Mucosa of stomach (tissue), 1 donor: ENCODE data around the gene SLCO1B3.
"Not testable (repeated sequence)": the region's sequence is repeated elsewhere in the genome, so short reads cannot be mapped to it uniquely, and the experiment has no call there.

Source experiments
- H3K27me3 ChIP-seq: one replicate; pipeline ENCODE4 v1.7.0; 2013; ENCODE audit warnings: mild to moderate bottlenecking, low read length; ENCODE audit not compliant: control insufficient read depth, insufficient read depth
- H3K36me3 ChIP-seq: one replicate; pipeline ENCODE4 v1.7.0; 2013; ENCODE audit warnings: low read length; ENCODE audit not compliant: control insufficient read depth, insufficient read depth
- H3K4me1 ChIP-seq: one replicate; pipeline ENCODE4 v1.7.0; 2013; ENCODE audit warnings: mild to moderate bottlenecking, low read length; ENCODE audit not compliant: control insufficient read depth, insufficient read depth
- H3K4me3 ChIP-seq: one replicate; pipeline ENCODE4 v1.7.0; 2013; ENCODE audit warnings: low read length
- H3K9ac ChIP-seq: one replicate; pipeline ENCODE4 v1.7.0; 2013; ENCODE audit warnings: mild to moderate bottlenecking, low read length, moderate library complexity
- H3K9me3 ChIP-seq: one replicate; pipeline ENCODE4 v1.7.0; 2013; ENCODE audit warnings: mild to moderate bottlenecking, low read length, moderate library complexity; ENCODE audit not compliant: control insufficient read depth
- donor health status: Pancreatic carcinoma.

SLCO1B3 gene

GRCh38 chr12:20810487-20810886 lies at the start of gene SLCO1B3:
Gene SLCO1B3 (plus strand): TSS chr12:20810705. CDS start chr12:20815739, 5,034 bp downstream.
- H3K4me1 ChIP-seq = no peaks in the 10 kb centered on the region
- H3K4me3 ChIP-seq = no peak within 1 kb of the TSS
- no peaks in the 10 kb centered on the region for H3K9me3 ChIP-seq

GRCh38 chr12:20777420-20777819 lies 33.1 kb upstream of the SLCO1B3 start:
- Histone ChIP-seq H3K4me1 (no peaks in the 10 kb centered on the region), H3K36me3 (no peaks in the 10 kb centered on the region), H3K9me3 (no peaks in the 10 kb centered on the region), H3K27me3 (no peaks in the 10 kb centered on the region), H3K9ac (no peak overlapping the region), H3K4me3 (no peak overlapping the region)

More at GRCh38 chr12:20810487-20810886, at the start of gene SLCO1B3:
- Histone ChIP-seq H3K36me3 (no peaks in the 10 kb centered on the region), H3K9ac (no peak within 1 kb of the TSS), H3K27me3 (no peaks in the 10 kb centered on the region)

- H3K4me1 ChIP-seq = no peaks in the 10 kb centered on the region
- H3K36me3 ChIP-seq = no peaks in the 10 kb centered on the region
- no peak overlapping the region for H3K4me3 ChIP-seq
- no peak overlapping the region for H3K9ac ChIP-seq
- H3K27me3 ChIP-seq = no peaks in the 10 kb centered on the region
- no peaks in the 10 kb centered on the region for H3K9me3 ChIP-seq
These were observed 31.5 kb upstream of the SLCO1B3 start for GRCh38 chr12:20778969-20779368.

- H3K4me3 ChIP-seq, H3K9ac ChIP-seq, H3K9me3 ChIP-seq, H3K36me3 ChIP-seq, H3K4me1 ChIP-seq, H3K27me3 ChIP-seq: not testable (repeated sequence)
These were observed 30.5 kb upstream of the SLCO1B3 start for GRCh38 chr12:20779971-20780370.

- H3K36me3 ChIP-seq, H3K9me3 ChIP-seq, H3K4me1 ChIP-seq, H3K9ac ChIP-seq, H3K4me3 ChIP-seq, H3K27me3 ChIP-seq: not testable (repeated sequence)
These were observed 26.6 kb upstream of the SLCO1B3 start for GRCh38 chr12:20783796-20784357.

- Histone ChIP-seq H3K36me3 (no peaks in the 10 kb centered on the region), H3K9ac (no peak overlapping the region), H3K9me3 (no peaks in the 10 kb centered on the region), H3K4me1 (no peaks in the 10 kb centered on the region), H3K27me3 (no peaks in the 10 kb centered on the region), H3K4me3 (no peak overlapping the region)
These were observed 17.5 kb upstream of the SLCO1B3 start for GRCh38 chr12:20792971-20793370.

GRCh38 chr12:20798554-20798953 lies 12.0 kb upstream of the SLCO1B3 start:
- Histone ChIP-seq H3K36me3 (no peaks in the 10 kb centered on the region), H3K4me3 (no peak overlapping the region), H3K9ac (no peak overlapping the region), H3K27me3 (no peaks in the 10 kb centered on the region), H3K4me1 (no peaks in the 10 kb centered on the region), H3K9me3 (no peaks in the 10 kb centered on the region)

- H3K9me3 ChIP-seq = no peaks in the 10 kb centered on the region
- no peaks in the 10 kb centered on the region for H3K4me1 ChIP-seq
- no peaks in the 10 kb centered on the region for H3K36me3 ChIP-seq
- H3K4me3 ChIP-seq = no peak overlapping the region
- H3K27me3 ChIP-seq = no peaks in the 10 kb centered on the region
- no peak overlapping the region for H3K9ac ChIP-seq
These were observed 10.3 kb upstream of the SLCO1B3 start for GRCh38 chr12:20800160-20800559.

- H3K36me3 ChIP-seq = no peaks in the 10 kb centered on the region
- H3K4me3 ChIP-seq = no peak overlapping the region
- no peak overlapping the region for H3K9ac ChIP-seq
- no peaks in the 10 kb centered on the region for H3K9me3 ChIP-seq
- no peaks in the 10 kb centered on the region for H3K27me3 ChIP-seq
- H3K4me1 ChIP-seq = no peaks in the 10 kb centered on the region
These were observed 9.5 kb upstream of the SLCO1B3 start for GRCh38 chr12:20801035-20801434.

GRCh38 chr12:20805921-20806320 lies 4.6 kb upstream of the SLCO1B3 start:
- Histone ChIP-seq H3K4me3 (no peak overlapping the region), H3K27me3 (no peaks in the 10 kb centered on the region), H3K9ac (no peak overlapping the region), H3K36me3 (no peaks in the 10 kb centered on the region), H3K4me1 (no peaks in the 10 kb centered on the region), H3K9me3 (no peaks in the 10 kb centered on the region)

- no peaks in the 10 kb centered on the region for H3K9me3 ChIP-seq
- H3K27me3 ChIP-seq = no peaks in the 10 kb centered on the region
- H3K9ac ChIP-seq = no peak overlapping the region
- H3K4me1 ChIP-seq = no peaks in the 10 kb centered on the region
- H3K36me3 ChIP-seq = no peaks in the 10 kb centered on the region
- no peak overlapping the region for H3K4me3 ChIP-seq
These were observed 3.1 kb upstream of the SLCO1B3 start for GRCh38 chr12:20807192-20808080.

- H3K4me1 ChIP-seq = no peaks in the 10 kb centered on the region
- no peak overlapping the region for H3K4me3 ChIP-seq
- no peaks in the 10 kb centered on the region for H3K36me3 ChIP-seq
- no peak overlapping the region for H3K9ac ChIP-seq
- H3K9me3 ChIP-seq = no peaks in the 10 kb centered on the region
- H3K27me3 ChIP-seq = no peaks in the 10 kb centered on the region
These were observed 2.0 kb upstream of the SLCO1B3 start for GRCh38 chr12:20808521-20808920.
